HK-2 (cell line): ENCODE data around the gene TMEM269.
"Not testable (repeated sequence)": the region's sequence is repeated elsewhere in the genome, so short reads cannot be mapped to it uniquely, and the experiment has no call there.

ENCODE experiments used
- DNase-seq: peaks from one replicate; pipeline ENCODE4 v3.0.0-alpha.2; 2018; ENCODE audit not compliant: unreplicated experiment

Gene TMEM269

DNA sequence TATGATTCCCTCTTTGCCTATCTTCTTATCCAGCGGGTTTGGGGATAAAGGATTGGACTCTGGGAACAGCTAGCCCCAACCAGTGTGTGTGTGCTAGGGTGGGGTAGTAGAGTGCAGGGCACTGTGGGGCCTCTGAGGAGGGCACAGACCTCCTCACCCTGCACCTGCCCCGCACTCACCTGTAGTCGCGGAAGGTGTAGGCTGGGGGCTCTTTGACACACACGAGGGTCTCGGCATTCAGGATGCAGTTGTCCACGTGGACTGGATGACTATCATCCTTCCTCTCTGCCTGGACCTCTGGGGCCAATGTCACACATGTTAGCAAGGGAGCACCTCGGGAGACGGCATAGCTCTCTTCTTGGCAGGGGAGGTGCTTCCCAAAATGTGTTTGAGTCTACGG is 36.8 kb upstream of the TMEM269 start:
- no peak for DNase-seq

- no peak for DNase-seq
These were observed 36.1 kb upstream of the TMEM269 start for GRCh38 chr1:42748461-42749410.

DNA sequence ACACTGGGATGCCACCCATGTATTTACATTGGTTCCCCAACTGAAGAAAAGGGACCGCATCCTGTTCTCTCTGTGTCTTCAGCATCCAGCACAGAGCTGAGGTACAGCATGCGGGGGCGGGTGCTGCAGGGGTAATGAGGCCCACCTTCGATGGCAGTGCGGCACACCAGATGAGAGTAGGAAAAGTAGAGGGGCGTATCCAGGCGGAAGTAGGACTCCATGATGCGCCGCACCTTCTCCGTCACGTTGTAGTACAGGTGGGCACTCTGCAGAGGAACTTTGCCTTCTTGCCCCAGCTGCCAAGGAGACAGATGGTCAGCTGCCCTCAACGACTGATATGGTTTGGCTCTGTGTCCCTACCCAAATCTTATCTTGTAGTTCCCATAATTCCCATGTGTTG is 34.8 kb upstream of the TMEM269 start:
- no peak for DNase-seq

DNA sequence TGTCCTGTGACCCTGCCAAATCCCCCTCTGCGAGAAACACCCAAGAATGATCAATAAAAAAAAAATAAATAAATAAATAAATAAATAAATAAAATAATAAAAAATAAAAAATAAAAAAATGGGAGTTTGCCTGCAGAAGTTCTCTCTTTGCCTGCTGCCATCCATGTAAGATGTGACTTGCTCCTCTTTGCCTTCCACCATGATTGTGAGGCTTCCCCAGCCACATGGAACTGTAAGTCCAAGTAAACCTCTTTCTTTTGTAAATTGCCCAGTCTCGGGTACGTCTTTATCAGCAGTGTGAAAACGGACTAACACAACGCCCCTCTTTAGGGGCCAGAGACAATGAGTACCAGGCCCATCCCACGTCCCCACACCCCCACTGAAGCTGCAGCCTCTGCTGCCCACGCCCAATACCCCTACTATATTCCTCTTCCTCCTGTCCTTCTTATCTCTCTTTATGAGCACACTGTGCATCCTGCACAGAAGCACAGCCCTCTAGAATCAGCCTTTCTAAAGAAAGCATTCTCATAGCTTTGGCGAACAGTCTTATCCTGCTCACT is 33.2 kb upstream of the TMEM269 start:
- not testable (repeated sequence) for DNase-seq

DNA sequence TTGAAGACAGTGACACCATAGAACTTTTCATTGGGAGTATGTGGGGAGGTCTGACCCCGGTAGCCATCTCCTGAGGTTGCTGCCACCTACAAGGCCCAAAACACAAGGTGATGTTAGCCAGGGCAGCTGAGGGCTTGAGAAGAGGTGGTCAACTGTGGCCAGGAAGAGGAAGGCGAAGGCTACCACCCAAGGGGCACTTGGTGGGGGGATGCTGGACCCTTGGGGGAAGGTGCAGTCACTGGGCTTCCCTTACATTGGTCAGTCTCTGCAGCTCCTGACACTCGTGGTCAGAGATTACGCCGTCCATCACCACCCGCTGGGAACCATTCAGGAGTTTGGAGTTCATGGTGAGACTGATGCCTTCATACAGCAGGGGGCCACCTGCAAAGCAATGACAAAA is 32.5 kb upstream of the TMEM269 start:
- no peak for DNase-seq

- no peak for DNase-seq
These were observed 31.7 kb upstream of the TMEM269 start for GRCh38 chr1:42753070-42753469.

- DNase-seq: no peak
These were observed 27.6 kb upstream of the TMEM269 start for GRCh38 chr1:42756956-42757891.

- DNase-seq: no peak
These were observed 26.9 kb upstream of the TMEM269 start for GRCh38 chr1:42757892-42758275.

DNA sequence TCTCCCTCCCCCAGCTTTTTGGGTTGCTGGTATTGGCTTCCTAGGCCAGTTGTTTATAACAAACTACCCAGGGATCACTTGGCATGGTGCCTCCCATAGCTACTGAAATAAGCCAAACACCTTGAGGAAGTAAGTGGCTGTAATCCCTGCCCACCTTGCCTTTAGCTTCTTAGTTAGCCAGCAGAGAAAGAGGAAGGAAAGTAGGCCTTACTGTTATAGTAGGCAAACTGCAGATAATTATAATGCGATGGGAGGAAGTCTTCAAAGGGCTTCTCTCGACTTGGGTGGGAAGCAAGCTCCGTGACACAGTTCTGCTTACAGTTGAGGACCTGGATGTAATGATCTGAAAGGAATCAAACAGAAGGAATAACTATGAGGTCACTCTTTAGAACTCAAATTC is 26.1 kb upstream of the TMEM269 start:
- no peak for DNase-seq

DNA sequence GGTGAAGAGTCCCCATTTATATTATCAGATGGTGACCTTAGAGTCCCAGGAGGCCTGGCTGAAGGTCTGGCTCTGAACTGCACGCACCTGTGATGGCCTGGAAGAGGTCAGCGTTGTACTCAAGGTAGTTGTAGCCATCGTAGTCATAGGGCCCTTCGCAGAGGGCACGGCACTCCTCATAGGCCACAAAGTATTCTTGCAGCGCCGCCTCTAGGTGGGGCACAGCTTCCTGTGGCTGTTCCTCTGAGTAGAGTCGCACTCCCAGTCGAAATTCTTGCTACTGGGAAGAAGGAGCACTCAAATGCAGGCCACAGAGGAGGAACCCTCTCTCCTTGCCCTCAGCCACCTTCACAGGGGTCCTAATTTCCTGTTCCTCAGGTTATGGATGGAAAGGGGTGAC is 25.7 kb upstream of the TMEM269 start:
- no peak for DNase-seq

DNA sequence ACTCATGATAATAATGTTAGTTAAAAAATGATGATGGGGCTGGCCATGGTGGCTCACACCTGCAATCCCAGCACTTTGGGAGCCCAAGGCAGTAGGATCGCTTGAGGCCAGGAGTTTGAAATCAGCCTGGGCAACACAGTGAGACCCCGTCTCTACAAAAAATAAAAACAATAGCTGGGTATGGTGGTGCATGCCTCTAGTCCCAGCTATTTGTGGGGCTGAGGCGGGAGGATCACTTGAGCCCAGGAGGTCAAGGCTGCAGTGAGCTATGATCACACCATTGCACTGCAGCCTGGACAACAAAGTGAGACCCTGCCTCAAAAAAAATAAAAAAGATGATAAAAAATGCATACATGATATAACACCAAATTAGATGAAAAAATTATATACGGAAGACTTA is 23.2 kb upstream of the TMEM269 start:
- DNase-seq: no peak

DNA sequence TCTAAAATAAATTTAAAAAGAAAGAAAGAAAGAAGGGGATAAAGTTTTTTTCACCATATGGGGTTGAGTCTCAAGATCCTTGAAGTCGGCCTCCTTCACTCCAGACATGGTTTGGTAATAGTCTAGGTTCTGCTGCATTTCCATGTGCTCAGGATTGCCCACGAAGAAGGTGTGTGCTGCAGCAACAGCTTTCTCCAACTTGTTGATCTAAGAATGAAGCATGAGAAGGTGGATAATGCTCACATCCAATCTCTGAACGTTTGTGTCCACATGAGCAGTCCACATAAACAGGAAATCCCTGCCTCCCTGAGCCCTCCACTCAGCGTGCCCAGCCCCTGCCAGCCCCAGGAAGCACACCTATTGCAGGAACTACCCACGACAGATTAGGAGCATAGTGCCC is 22.5 kb upstream of the TMEM269 start:
- no peak for DNase-seq

- DNase-seq: no peak
These were observed 19.5 kb upstream of the TMEM269 start for GRCh38 chr1:42765269-42765668.

GRCh38 chr1:42765832-42766740 is 18.7 kb upstream of the TMEM269 start:
- peak; percentile 64 for DNase-seq

DNA sequence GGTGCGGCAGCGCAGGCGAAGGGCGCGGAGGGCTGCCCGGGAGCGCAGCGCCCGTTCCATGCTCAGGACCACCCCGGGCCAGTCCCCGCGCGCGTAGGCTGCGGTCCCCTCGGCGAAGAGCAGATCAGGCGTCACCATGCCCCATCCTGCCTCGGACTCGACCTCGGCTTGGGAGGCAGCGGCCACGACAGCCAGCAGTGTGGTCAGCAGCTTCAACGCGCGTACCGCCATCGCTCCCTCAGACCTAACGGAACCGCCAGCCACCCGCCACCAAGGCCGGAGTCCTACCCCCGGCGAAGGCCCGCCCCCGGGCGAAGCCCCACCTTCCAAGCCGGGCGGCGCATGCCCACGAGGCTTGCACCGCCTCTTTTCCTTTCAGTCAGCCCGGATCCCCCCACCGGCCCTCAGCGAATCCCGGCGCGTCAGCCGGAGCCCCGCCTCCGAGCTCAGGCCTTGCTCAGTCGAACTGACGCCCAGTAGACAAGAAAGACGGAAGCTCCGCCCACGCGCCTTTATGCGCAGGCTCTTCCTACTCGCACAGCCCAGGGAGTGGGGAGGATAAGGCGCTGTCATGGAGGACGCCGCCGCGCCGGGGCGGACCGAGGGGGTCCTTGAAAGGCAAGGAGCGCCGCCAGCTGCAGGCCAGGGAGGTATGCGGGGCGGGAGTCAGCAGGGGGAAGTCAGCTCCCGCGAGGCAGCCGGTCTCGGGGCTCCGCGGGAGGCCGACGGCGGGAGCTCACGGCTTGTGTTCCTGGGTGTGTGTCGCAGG is 17.9 kb upstream of the TMEM269 start, which contains the start of the genes C1orf50 and P3H1:
TSS of gene C1orf50 (plus strand) at position 509 of the 769 bp plus-strand sequence. CDS start at position 572, 63 bp downstream.
TSS of gene P3H1 (minus strand) at position 288 of the 769 bp plus-strand sequence. CDS start at position 231, 57 bp downstream.
- peak; percentile 99 for DNase-seq

DNA sequence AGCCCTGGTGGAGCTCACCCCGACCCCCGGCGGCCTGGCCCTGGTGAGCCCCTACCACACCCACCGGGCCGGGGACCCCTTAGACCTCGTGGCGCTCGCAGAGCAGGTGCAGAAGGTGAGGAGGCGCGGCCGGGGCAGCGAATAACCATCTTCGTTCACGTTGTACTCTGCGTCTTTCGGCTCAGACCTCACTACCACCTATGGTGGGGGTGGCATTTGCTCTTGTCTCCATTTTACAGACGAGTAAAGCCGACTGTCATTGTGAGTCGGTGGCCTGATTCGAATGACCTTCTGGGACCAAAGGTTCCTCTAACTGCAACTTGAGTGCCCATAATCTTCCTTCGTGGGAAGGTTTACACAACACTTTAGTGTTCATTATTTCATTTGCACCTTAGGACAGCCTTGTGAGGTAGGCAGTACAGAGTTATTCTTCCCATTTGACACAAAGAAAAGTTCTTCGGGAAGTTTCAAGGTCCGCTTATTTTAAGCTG is 17.2 kb upstream of the TMEM269 start:
- DNase-seq: no peak

DNA sequence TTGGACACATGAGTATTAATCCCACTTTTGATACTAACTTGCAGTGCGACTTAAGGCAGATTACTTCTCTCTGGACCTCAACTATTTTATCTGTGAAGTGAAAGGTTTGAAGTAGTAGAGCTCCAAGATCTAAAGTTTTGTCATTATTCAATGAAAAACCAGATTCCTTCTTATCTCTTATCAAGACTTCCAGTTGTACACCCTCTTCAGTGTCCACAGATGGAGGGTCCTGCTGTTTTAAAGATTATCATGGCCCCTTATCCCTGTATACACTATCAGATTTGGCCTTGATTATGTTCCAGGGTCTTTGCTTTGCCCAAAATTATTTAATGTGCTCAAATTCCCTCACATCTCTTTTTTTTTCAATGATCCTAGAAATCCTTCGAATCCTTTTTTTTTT is 16.6 kb upstream of the TMEM269 start:
- DNase-seq: no peak

- no peak for DNase-seq
These were observed 15.0 kb upstream of the TMEM269 start for GRCh38 chr1:42769811-42770210.

DNA sequence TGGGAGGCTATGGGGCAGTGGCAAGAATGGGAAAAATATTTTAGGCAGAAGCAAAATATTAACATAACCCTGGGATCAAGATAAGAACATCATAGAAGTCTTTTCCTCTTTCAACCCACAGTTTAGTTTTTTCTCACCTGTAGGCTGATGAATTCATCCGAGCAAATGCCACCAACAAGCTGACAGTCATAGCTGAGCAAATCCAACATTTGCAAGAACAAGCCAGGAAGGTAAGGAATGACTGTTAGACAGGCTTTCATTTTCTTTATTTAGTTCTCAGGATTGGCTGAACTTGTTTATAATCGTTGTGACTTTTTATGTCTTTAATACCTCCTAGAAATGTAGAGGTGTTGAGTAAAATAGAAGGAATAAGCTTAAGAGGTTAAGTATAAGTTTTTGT is 11.4 kb upstream of the TMEM269 start:
- no peak for DNase-seq

GRCh38 chr1:42774928-42775526 is 9.8 kb upstream of the TMEM269 start:
- no peak for DNase-seq
